ENCODE data around the gene SNED1. TPM values are rescaled to one million over a fixed set of nuclear protein-coding genes. Genes with fewer than 3 reads are reported as not detected.

Gene SNED1
- polyA plus RNA-seq, 2 of the 4 experiments (the other 2 are of a cell fraction), result 0.15 to 0.21 TPM

GRCh38 chr2:241108271-241109209 lies 110.1 kb downstream of the SNED1 start:
- DNase-seq (ENCODE audit: low read depth in 1 of 2, low spot score in 1 of 2) (no peak), FAIRE-seq (no peak), ATAC-seq (no peak)
- Histone ChIP-seq H3K4me3 (no peak overlapping the region), H3K4me2 (no peak overlapping the region), H3K27ac (no peak overlapping the region), H3K4me1 (peaks cover 1% of the 10 kb centered on the region; the same call in 2 of the 3 replicates), H3K9me3 (no peaks in the 10 kb centered on the region)
- ChIA-PET POLR2A (no interaction called here), CTCF (no interaction called here)
- TF ChIP-seq CEBPB (IDR thresholded peaks at IDR 0.05) (no peak), HES2 (IDR thresholded peaks at IDR 0.05) (no peak), HOXB5 (CRISPR knock-in tag; IDR thresholded peaks at IDR 0.05) (no peak), JUN (IDR thresholded peaks at IDR 0.05) (no peak), REST (IDR thresholded peaks at IDR 0.05) (no peak), POLR2AphosphoS2 (conservative IDR thresholded peaks at IDR 0.05; ENCODE audit: low read length) (no peak), SMC3 (IDR thresholded peaks at IDR 0.05) (no peak), PBX3 (IDR thresholded peaks at IDR 0.05) (no peak), KDM5A (IDR thresholded peaks at IDR 0.05) (no peak), ZFP36 (IDR thresholded peaks at IDR 0.05; ENCODE audit: borderline replicate concordance, partially characterized antibody) (no peak), MAFK (IDR thresholded peaks at IDR 0.05; ENCODE audit: partially characterized antibody) (no peak), ESRRA (IDR thresholded peaks at IDR 0.05; ENCODE audit: borderline replicate concordance, low read length) (no peak), RNF2 (IDR thresholded peaks at IDR 0.05; ENCODE audit: borderline replicate concordance, low read depth) (no peak), RARB (CRISPR knock-in tag; IDR thresholded peaks at IDR 0.05) (no peak), EHMT2 (IDR thresholded peaks at IDR 0.05; ENCODE audit: low read depth) (no peak), TP53 (CRISPR knock-in tag; IDR thresholded peaks at IDR 0.05) (no peak), ELK1 (IDR thresholded peaks at IDR 0.05; ENCODE audit: low read depth, low read length) (no peak)
- TF ChIP-seq, protein P1, sequence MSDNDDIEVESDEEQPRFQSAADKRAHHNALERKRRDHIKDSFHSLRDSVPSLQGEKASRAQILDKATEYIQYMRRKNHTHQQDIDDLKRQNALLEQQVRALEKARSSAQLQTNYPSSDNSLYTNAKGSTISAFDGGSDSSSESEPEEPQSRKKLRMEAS (IDR thresholded peaks at IDR 0.05), result no peak
- 92% methylated on average over 35 of the region's 35 CpGs for WGBS (ENCODE audit: missing lambda C conversion rate)
